ENCODE measurements around the gene XYLT1.

The XYLT1 gene

DNA sequence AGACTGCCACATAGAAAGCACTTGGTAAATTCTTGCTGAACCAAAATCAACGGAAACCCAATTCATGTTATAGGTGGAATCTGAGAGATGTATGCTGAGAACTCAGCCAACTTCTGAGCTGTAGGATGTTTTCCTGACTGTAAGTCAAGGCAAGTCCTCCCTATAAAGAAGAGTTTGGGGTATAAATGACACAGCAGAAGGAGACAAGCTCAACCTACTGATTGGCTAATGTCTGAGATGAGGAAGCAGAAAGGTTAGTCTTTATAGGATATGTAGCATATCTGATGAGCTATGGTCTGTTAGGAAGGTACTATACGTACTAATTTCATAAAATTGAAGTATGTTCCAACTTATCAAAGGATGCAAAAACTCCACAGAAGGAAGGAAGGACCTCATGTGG lies 99.5 kb downstream of the XYLT1 start:
- TF ChIP-seq, protein P1, sequence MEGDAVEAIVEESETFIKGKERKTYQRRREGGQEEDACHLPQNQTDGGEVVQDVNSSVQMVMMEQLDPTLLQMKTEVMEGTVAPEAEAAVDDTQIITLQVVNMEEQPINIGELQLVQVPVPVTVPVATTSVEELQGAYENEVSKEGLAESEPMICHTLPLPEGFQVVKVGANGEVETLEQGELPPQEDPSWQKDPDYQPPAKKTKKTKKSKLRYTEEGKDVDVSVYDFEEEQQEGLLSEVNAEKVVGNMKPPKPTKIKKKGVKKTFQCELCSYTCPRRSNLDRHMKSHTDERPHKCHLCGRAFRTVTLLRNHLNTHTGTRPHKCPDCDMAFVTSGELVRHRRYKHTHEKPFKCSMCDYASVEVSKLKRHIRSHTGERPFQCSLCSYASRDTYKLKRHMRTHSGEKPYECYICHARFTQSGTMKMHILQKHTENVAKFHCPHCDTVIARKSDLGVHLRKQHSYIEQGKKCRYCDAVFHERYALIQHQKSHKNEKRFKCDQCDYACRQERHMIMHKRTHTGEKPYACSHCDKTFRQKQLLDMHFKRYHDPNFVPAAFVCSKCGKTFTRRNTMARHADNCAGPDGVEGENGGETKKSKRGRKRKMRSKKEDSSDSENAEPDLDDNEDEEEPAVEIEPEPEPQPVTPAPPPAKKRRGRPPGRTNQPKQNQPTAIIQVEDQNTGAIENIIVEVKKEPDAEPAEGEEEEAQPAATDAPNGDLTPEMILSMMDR (IDR thresholded peaks at IDR 0.05): no peak
- TF ChIP-seq ZFX (IDR thresholded peaks at IDR 0.05; ENCODE audit: borderline replicate concordance): no peak
- H3K27ac ChIP-seq: no peak overlapping the region

DNA sequence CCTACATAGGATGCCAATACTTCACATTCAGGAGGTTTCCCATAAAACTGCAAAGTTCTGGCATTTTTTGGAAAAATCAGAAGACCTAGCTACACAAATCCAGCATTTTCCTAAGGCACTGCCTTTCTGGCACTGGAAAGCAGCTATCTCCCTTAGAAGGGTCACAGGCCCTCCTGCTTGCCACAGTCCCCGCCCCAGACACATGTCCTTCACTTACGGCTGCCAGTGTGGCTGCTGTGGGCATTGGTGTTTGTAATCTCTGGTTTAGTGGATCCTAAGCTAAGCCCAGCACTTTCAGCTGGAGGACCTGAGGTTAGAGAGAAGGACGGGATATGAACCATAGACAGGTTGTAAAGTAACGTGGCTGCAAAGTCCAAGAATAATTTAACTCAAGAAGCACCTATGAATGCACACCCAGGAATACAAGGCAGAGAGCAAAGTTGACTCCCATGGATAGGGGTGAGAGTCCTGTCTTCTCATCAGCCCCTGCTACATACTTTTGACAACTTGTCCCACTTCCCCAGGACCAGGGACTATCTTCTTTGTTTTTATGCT lies 100.0 kb downstream of the XYLT1 start:
- H3K27ac ChIP-seq: no peak overlapping the region
- no peak for TF ChIP-seq ZFX (IDR thresholded peaks at IDR 0.05; ENCODE audit: borderline replicate concordance)
- TF ChIP-seq, protein P1 (IDR thresholded peaks at IDR 0.05): no peak

DNA sequence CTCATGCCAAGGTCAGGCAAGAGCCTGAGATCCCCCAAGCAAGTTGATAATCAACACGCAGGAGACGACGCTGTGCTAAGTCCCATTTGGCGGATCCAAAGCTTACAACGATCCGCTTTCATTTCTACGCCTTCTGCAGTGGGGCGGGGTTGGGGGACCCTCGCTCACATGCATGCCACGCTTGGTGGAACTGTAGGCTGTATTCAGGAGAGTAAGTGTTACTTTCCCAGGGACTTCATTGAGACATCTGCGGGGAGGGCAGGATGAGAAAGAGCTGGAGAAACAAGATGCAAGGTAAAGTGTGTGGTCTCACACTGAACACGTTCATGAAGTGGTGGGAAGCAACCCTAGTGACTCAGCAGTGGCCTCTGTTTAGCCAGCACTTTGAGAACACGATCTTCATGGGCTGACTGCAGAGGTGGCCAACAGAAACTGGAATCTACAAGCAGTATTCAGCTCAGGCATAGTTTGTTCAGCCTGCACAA lies 100.5 kb downstream of the XYLT1 start:
- no peak overlapping the region for H3K27ac ChIP-seq
- TF ChIP-seq, protein P1 (IDR thresholded peaks at IDR 0.05): no peak
- TF ChIP-seq ZFX (IDR thresholded peaks at IDR 0.05; ENCODE audit: borderline replicate concordance): no peak

DNA sequence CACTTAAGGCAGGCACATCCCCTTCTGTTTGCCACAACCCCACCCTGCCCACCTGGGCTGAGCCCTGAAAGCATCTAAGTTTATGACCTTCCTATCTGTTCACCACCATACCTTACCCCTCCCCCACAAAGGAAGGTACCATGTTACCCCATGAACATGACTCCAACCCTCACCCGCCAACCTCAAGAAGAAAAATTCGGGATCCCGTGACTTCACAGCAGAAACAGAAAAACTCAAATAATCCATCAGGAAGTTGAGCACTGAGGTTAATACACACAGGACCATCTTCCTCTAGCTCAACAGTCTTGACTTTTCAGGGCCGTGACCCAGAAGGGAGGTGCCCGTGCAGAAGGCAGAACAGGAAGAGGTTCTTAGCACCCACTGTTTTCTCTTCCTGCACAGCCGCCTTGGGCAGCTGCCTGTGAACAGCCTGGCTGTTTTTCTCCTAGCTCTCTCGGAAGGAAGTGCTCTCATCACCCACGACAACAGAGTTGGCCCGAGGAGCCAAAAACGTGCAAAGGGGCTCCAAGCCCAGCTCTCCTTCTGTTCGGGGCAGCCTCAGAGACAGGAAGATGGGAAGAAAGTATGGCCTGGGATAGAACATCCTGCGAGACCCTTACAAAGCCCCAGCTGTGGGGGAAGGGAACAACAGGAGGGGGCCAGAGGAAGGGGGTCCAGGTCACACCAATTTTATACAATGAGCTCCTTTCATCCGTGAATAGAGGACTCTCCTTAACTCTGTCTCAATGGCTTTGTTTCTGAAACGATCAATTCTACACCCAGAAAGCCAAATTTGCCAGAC lies 101.1 kb downstream of the XYLT1 start:
- no peak overlapping the region for H3K27ac ChIP-seq
- TF ChIP-seq, protein P1 (IDR thresholded peaks at IDR 0.05): no peak
- TF ChIP-seq ZFX (IDR thresholded peaks at IDR 0.05; ENCODE audit: borderline replicate concordance): no peak

DNA sequence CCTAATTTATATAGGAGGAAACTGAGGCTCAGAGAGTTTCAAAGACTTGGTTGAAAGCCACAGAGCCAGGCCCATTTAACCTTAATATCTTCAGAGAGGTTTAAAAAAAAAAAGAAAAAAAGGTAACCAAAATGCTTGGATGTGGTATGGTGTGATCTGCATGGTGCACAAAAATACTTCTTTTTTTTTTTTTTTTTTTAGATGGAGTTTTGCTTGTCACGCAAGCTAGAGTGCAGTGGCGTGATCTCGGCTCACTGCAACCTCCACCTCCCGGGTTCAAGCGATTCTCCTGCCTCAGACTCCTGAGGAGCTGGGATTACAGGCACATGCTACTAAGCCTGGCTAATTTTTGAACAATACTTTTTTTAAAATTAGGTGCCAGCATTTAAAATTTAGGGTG lies 101.8 kb downstream of the XYLT1 start:
- TF ChIP-seq, protein P1 (IDR thresholded peaks at IDR 0.05): no peak
- TF ChIP-seq ZFX (IDR thresholded peaks at IDR 0.05; ENCODE audit: borderline replicate concordance): no peak
- no peak overlapping the region for H3K27ac ChIP-seq

DNA sequence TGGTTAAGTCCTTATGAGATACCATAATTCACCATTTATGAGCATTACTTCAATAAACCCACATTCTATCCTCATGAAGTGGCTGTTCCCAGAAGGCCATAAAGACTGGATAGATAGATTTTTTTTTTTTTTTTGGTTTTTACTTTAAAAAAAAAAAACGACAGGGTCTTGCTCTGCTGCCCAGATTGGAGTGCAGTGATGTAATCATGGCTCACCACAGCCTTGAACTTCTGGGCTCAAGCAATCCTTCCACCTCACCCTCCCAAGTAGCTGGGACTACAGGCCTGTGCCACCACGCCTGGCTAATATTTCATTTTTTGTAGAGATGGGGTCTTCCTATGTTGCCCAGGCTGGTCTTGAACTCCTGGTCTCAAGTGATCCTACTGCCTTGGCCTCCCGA lies 102.3 kb downstream of the XYLT1 start:
- H3K27ac ChIP-seq: no peak overlapping the region
- TF ChIP-seq ZFX (IDR thresholded peaks at IDR 0.05; ENCODE audit: borderline replicate concordance): no peak
- TF ChIP-seq, protein P1 (IDR thresholded peaks at IDR 0.05): no peak

DNA sequence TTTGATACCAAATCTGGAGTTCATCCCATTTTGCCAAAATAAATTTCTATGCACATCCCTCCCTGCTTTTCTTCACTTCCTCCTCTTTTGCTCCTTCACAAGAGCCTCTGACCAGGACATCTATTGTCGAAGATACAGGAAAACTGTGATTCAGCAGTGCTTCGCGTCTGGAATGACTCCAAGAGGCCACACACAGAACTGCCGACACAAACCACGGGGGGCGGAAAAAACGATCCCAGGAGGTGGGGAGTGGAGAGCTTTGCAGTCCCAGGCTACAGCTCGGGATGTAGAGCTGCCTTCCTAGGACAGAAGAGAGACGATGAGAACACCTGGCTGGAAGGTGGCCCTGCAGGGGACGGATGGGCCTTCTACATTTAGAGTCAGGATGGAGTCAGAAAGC lies 102.8 kb downstream of the XYLT1 start:
- no peak overlapping the region for H3K27ac ChIP-seq

More for the DNA sequence above, 102.8 kb downstream of the XYLT1 start:
- TF ChIP-seq ZFX (IDR thresholded peaks at IDR 0.05; ENCODE audit: borderline replicate concordance): no peak
- TF ChIP-seq, protein P1 (IDR thresholded peaks at IDR 0.05): no peak
